OCI-LY1 (cell line): Measurements from ENCODE around the gene NECTIN3.

Experiments
- CTCF ChIP-seq: fragments of 200-600 bp; sonication (generic), shearing (Covaris generic); IDR thresholded peaks from 2 replicates; pipeline ENCODE4 v1.5.1; 2017; ENCODE audit warnings: mild to moderate bottlenecking, antibody characterized with exemption, low read length, moderate library complexity, mixed read lengths
- EZH2 ChIP-seq: fragments of 200-600 bp; sonication (generic), shearing (Covaris generic); IDR thresholded peaks from 2 replicates; pipeline ENCODE4 v1.8.0; 2017; ENCODE audit warnings: borderline replicate concordance, mixed run types, mild to moderate bottlenecking, antibody characterized with exemption, low read length, moderate library complexity, mixed read lengths

- TF ChIP-seq CTCF (no peak), EZH2 (no peak)
Observed at GRCh38 chr3:111130827-111131226, 59.2 kb downstream of the NECTIN3 start.
